ENCODE data around the gene M1AP.

GRCh38 chr2:74576863-74577229, 71.3 kb downstream of the M1AP start:
- TF ChIP-seq CTCF (IDR thresholded peaks at IDR 0.05) (no peak), FOXM1 (IDR thresholded peaks at IDR 0.05; ENCODE audit: low read depth) (no peak), MAX (IDR thresholded peaks at IDR 0.05; ENCODE audit: low read depth) (no peak), RAD21 (IDR thresholded peaks at IDR 0.05; ENCODE audit: low read length) (no peak), GABPA (IDR thresholded peaks at IDR 0.05; ENCODE audit: low read depth) (no peak), USF2 (IDR thresholded peaks at IDR 0.05; ENCODE audit: borderline replicate concordance, low read depth, low read length) (no peak), POLR2AphosphoS5 (IDR thresholded peaks at IDR 0.05; ENCODE audit: low read depth, low read length) (no peak), RFX5 (IDR thresholded peaks at IDR 0.05; ENCODE audit: low read length) (no peak), JUND (IDR thresholded peaks at IDR 0.05) (no peak), IRF3 (IDR thresholded peaks at IDR 0.05; ENCODE audit: low read depth, low read length) (no peak), TCF12 (IDR thresholded peaks at IDR 0.05) (peak; percentile 23; the same call in 1 of the 2 replicates)

Measured in SK-N-SH (cell line).